IMR-90 (cell line): ENCODE measurements around the gene GPR107. TPM values are rescaled to one million over a fixed set of nuclear protein-coding genes. Genes with fewer than 3 reads are reported as not detected.

Experiments
- ATAC-seq: fragments of 200-7000 bp; cut with Tn5 transposase; 2 replicates; pipeline ENCODE4 v1.9.1; 2020; ENCODE audit warnings: low read depth, mild to moderate bottlenecking, moderate library complexity
- BruUV-seq: library from RNA; stranded (reverse); fragments of 400-500 nt; replicated peaks from 2 replicates; lab custom pipeline; 2021; lab: Mats Ljungman, UMichigan
- CTCF ChIA-PET: fragments of 300-600 bp; formaldehyde crosslinking; extraction: SDS; loops from one replicate; lab custom pipeline; 2021; ENCODE audit warnings: antibody characterized with exemption; lab: Yijun Ruan, JAX
- POLR2A ChIA-PET: fragments of 300-600 bp; sonication (Branson Sonifier 250); formaldehyde crosslinking; loops from one replicate; lab custom pipeline; 2022; ENCODE audit warnings: antibody characterized with exemption; ENCODE audit not compliant: unreplicated experiment; lab: Charles Lee
- DNase-seq: peaks from one replicate; pipeline ENCODE4 v3.0.0; 2013
- H2AFZ ChIP-seq: replicated peaks from 2 replicates; pipeline ENCODE3; 2013; ENCODE audit warnings: low read length, mild to moderate bottlenecking; ENCODE audit not compliant: poor library complexity
- H2AK5ac ChIP-seq: 2 replicates; pipeline ENCODE4 v1.6.1; 2013; ENCODE audit warnings: low read depth, low read length, inconsistent platforms
- H2AK9ac ChIP-seq: replicated peaks from 2 replicates; pipeline ENCODE3; 2013; ENCODE audit warnings: mild to moderate bottlenecking, low read depth, low read length, moderate library complexity; ENCODE audit not compliant: poor library complexity
- H2BK120ac ChIP-seq: 2 replicates; pipeline ENCODE4 v1.6.1; 2013; ENCODE audit warnings: low read depth, low read length, inconsistent platforms
- H2BK15ac ChIP-seq: 3 replicates; pipeline ENCODE4 v1.6.1; 2013; ENCODE audit warnings: low read depth, low read length, inconsistent platforms
- H2BK20ac ChIP-seq: 2 replicates; pipeline ENCODE4 v1.6.1; 2013; ENCODE audit warnings: low read depth, mild to moderate bottlenecking, inconsistent platforms, low read length, moderate library complexity
- H2BK5ac ChIP-seq: 2 replicates; pipeline ENCODE4 v1.6.1; 2013; ENCODE audit warnings: mild to moderate bottlenecking, low read depth, low read length, inconsistent platforms; ENCODE audit not compliant: poor library complexity, severe bottlenecking
- H3K14ac ChIP-seq: replicated peaks from 2 replicates; pipeline ENCODE4 v1.6.1; 2013; ENCODE audit warnings: low read depth, low read length, inconsistent platforms
- H3K18ac ChIP-seq: 2 replicates; pipeline ENCODE4 v1.6.1; 2013; ENCODE audit warnings: low read depth, low read length, control low read depth
- H3K23ac ChIP-seq: 2 replicates; pipeline ENCODE4 v1.6.1; 2013; ENCODE audit warnings: low read depth, low read length, inconsistent platforms
- H3K27ac ChIP-seq: 2 replicates; pipeline ENCODE4 v1.5.1; 2013; ENCODE audit warnings: mild to moderate bottlenecking, control low read depth, low read length; ENCODE audit not compliant: insufficient read depth
- H3K27me3 ChIP-seq: 2 replicates; pipeline ENCODE4 v1.6.1; 2013; ENCODE audit warnings: low read length; ENCODE audit not compliant: control insufficient read depth, insufficient read depth
- H3K36me3 ChIP-seq: 2 replicates; pipeline ENCODE4 v1.6.1; 2013; ENCODE audit warnings: low read length, mixed read lengths; ENCODE audit not compliant: control insufficient read depth, insufficient read depth
- H3K4ac ChIP-seq: 2 replicates; pipeline ENCODE4 v1.6.1; 2013; ENCODE audit warnings: low read depth, low read length, inconsistent platforms
- H3K4me1 ChIP-seq: 2 replicates; pipeline ENCODE4 v1.6.1; 2013; ENCODE audit warnings: low read length, mixed read lengths; ENCODE audit not compliant: control insufficient read depth, insufficient read depth
- H3K4me2 ChIP-seq: 2 replicates; pipeline ENCODE4 v1.6.1; 2013; ENCODE audit warnings: low read depth, mild to moderate bottlenecking, control low read depth, low read length, moderate library complexity
- H3K4me3 ChIP-seq: 2 replicates; pipeline ENCODE4 v1.5.1; 2013; ENCODE audit warnings: low read depth, mild to moderate bottlenecking, control low read depth, low read length, moderate library complexity; ENCODE audit not compliant: insufficient read depth
- H3K56ac ChIP-seq: 2 replicates; pipeline ENCODE4 v1.6.1; 2013; ENCODE audit warnings: low read length, inconsistent platforms; ENCODE audit not compliant: insufficient read depth; ENCODE audit errors: extremely low read depth
- H3K79me1 ChIP-seq, 2 experiments: 2 replicates each; pipeline ENCODE4 v1.6.1; 2013; ENCODE audit warnings: low read length in 2 of 2, inconsistent platforms in 1 of 2, low read depth in 1 of 2
- H3K9ac ChIP-seq: 2 replicates; pipeline ENCODE4 v1.6.1; 2013; ENCODE audit warnings: low read depth, low read length, control low read depth
- H3K9me1 ChIP-seq: 2 replicates; pipeline ENCODE4 v1.6.1; 2013; ENCODE audit warnings: low read length, inconsistent platforms; ENCODE audit not compliant: insufficient read depth
- H3K9me3 ChIP-seq: 2 replicates; pipeline ENCODE4 v1.6.1; 2013; ENCODE audit warnings: low read length; ENCODE audit not compliant: control insufficient read depth, insufficient read depth
- H4K20me1 ChIP-seq: 2 replicates; pipeline ENCODE4 v1.6.1; 2013; ENCODE audit warnings: low read length, inconsistent platforms; ENCODE audit not compliant: insufficient read depth
- H4K5ac ChIP-seq: 2 replicates; pipeline ENCODE4 v1.6.1; 2013; ENCODE audit warnings: mild to moderate bottlenecking, low read depth, low read length, control low read depth
- H4K8ac ChIP-seq, 2 experiments: 2 replicates each; pipeline ENCODE4 v1.6.1; 2013; ENCODE audit warnings: low read depth in 2 of 2, low read length in 2 of 2, control low read depth in 1 of 2, inconsistent platforms in 1 of 2
- H4K91ac ChIP-seq: 2 replicates; pipeline ENCODE4 v1.6.1; 2013; ENCODE audit warnings: low read depth, low read length, inconsistent platforms; ENCODE audit not compliant: insufficient read depth
- BHLHE40 ChIP-seq: fragments of 150-350 bp; IDR thresholded peaks from 2 replicates; pipeline ENCODE4 v1.6.1; 2016; ENCODE audit warnings: mild to moderate bottlenecking, low read depth, low read length
- CEBPB ChIP-seq: IDR thresholded peaks from 2 replicates; pipeline ENCODE4 v1.6.1; 2012; ENCODE audit warnings: low read depth, low read length, improper control_type of control experiment
- CHD1 ChIP-seq: IDR thresholded peaks from 2 replicates; pipeline ENCODE4 v1.6.1; 2012; ENCODE audit warnings: low read depth, low read length, improper control_type of control experiment
- CTCF ChIP-seq: conservative IDR thresholded peaks from 2 replicates; pipeline ENCODE4 v1.5.1; 2012; ENCODE audit warnings: mild to moderate bottlenecking, low read depth, low read length, improper control_type of control experiment
- FOS ChIP-seq: fragments of 150-350 bp; IDR thresholded peaks from 2 replicates; pipeline ENCODE4 v1.6.1; 2016; ENCODE audit warnings: low read depth, low read length
- MAZ ChIP-seq: IDR thresholded peaks from 2 replicates; pipeline ENCODE4 v1.6.1; 2012; ENCODE audit warnings: low read depth, mild to moderate bottlenecking, low read length, improper control_type of control experiment, moderate library complexity, borderline replicate concordance
- NFE2L2 ChIP-seq: fragments of 150-350 bp; IDR thresholded peaks from 2 replicates; pipeline ENCODE4 v1.6.1; 2016; ENCODE audit warnings: low read depth, mild to moderate bottlenecking, low read length
- POLR2A ChIP-seq: IDR thresholded peaks from 2 replicates; pipeline ENCODE4 v1.6.1; 2012; ENCODE audit warnings: mild to moderate bottlenecking, low read depth, low read length
- RAD21 ChIP-seq: IDR thresholded peaks from 2 replicates; pipeline ENCODE4 v1.6.1; 2012; ENCODE audit warnings: low read length, improper control_type of control experiment
- RCOR1 ChIP-seq: IDR thresholded peaks from 2 replicates; pipeline ENCODE4 v1.6.1; 2012; ENCODE audit warnings: mild to moderate bottlenecking, low read length, improper control_type of control experiment; ENCODE audit not compliant: insufficient replicate concordance
- RFX5 ChIP-seq: IDR thresholded peaks from 2 replicates; pipeline ENCODE4 v1.8.0; 2012; ENCODE audit warnings: low read depth, mild to moderate bottlenecking, low read length, moderate library complexity
- SMC3 ChIP-seq: fragments of 150-350 bp; IDR thresholded peaks from 2 replicates; pipeline ENCODE4 v1.6.1; 2016; ENCODE audit warnings: low read depth, mild to moderate bottlenecking, antibody characterized with exemption, low read length, moderate library complexity
- USF2 ChIP-seq: fragments of 150-350 bp; IDR thresholded peaks from 2 replicates; pipeline ENCODE4 v1.6.1; 2017; ENCODE audit warnings: mild to moderate bottlenecking, antibody characterized with exemption, low read length, low read depth
- WGBS, 2 experiments: methylation state at CpG; one replicate each; pipeline versions ENCODE4 v1.1.5 to v1.1.7; 2013; ENCODE audit warnings: missing lambda C conversion rate in 2 of 2; ENCODE audit not compliant: insufficient read length in 1 of 2; ENCODE audit errors: extremely low coverage in 2 of 2; 5-methylcytosine and 5-hydroxymethylcytosine counted together
- dilution Hi-C: fragments of 300-500 bp; cut with HindIII; formaldehyde crosslinking; loops from one replicate; pipeline ENCODE4 v1.14.3; 2018; ENCODE audit warnings: low sequenced_read_pairs; ENCODE audit not compliant: unreplicated experiment
- in situ Hi-C: fragments of 300-500 bp; cut with MboI; formaldehyde crosslinking; loops from 3 replicates; pipeline ENCODE4 v1.14.3; 2019; ENCODE audit warnings: low sequenced_read_pairs, inconsistent platforms, mixed read lengths
- intact Hi-C: fragments of 100-400 bp; cut with micrococcal nuclease; formaldehyde crosslinking; loops from 2 replicates; pipeline ENCODE4 v1.10.0; 2022
- polyA plus RNA-seq, 3 experiments: library from polyadenylated mRNA; depleted of rRNA; stranded (reverse); fragments of >200 nt; gene quantifications; 2 replicates each; pipeline ENCODE4 v1.2.3, GENCODE V29; 2012; ENCODE audit warnings: low replicate concordance in 1 of 3
- total RNA-seq: library from RNA; depleted of rRNA; stranded (reverse); fragments of >200 nt; gene quantifications from 2 replicates; pipeline ENCODE4 v1.2.3, GENCODE V29; 2012

The GPR107 gene
- total and polyA plus RNA-seq, 2 of the 4 experiments (the other 2 are of a cell fraction): 16.7 to 21.6 TPM

- peak overlapping the region; percentile 58 for H2BK20ac ChIP-seq
- H4K8ac ChIP-seq: peak overlapping the region; percentile 11 to 68; a peak in 3 of 4 replicates
- peak; percentile 97 for DNase-seq
- H3K18ac ChIP-seq: peak overlapping the region; percentile 31; the same call in 1 of the 2 replicates
- peak overlapping the region; percentile 56 for H2AK5ac ChIP-seq
- peaks cover 4% of the 10 kb centered on the region; the same call in 1 of the 2 replicates for H4K20me1 ChIP-seq
- no peak overlapping the region for H3K4me3 ChIP-seq
- in situ Hi-C loops: no loop called here
- H3K56ac ChIP-seq: 0 out of 2 replicates have a peak overlapping the region, but pooled peaks have one; percentile 25
- peak overlapping the region; percentile 86 for H3K4ac ChIP-seq
- H3K27ac ChIP-seq: peak overlapping the region; percentile 58
- H2BK120ac ChIP-seq: peak overlapping the region; percentile 76
- peak overlapping the region; percentile 43 for H3K23ac ChIP-seq
- H3K27me3 ChIP-seq: no peaks in the 10 kb centered on the region
- H3K14ac ChIP-seq: peak overlapping the region; percentile 57
- H3K9me1 ChIP-seq: peaks cover 24% of the 10 kb centered on the region
- peak overlapping the region; percentile 11 for H2AFZ ChIP-seq
- peak overlapping the region; percentile 88 for H2BK5ac ChIP-seq
- dilution Hi-C loops: no loop called here
- no peaks in the 10 kb centered on the region for H3K9me3 ChIP-seq
- no peak overlapping the region for H2AK9ac ChIP-seq
- ChIA-PET CTCF (no interaction called here), POLR2A (no interaction called here)
- 0% methylated on average over 1 of the region's 6 CpGs; no CpG with 5 or more reads in 1 of the 2 experiments for WGBS, 2 experiments
- peak overlapping the region; percentile 21; the same call in 1 of the 2 replicates for H3K4me2 ChIP-seq
- no peak overlapping the region for H3K9ac ChIP-seq
- peak; percentile 71 for ATAC-seq
- intact Hi-C loops: no loop called here
- H4K5ac ChIP-seq: peak overlapping the region; percentile 36; the same call in 1 of the 2 replicates
- TF ChIP-seq RFX5 (no peak), CTCF (no peak; the same call in 1 of the 2 replicates), RCOR1 (peak; percentile 4), CEBPB (no peak), FOS (no peak), NFE2L2 (no peak), BHLHE40 (peak; percentile 45; the same call in 1 of the 2 replicates), CHD1 (no peak), POLR2A (0 out of 2 replicates have a peak, but pooled peaks have one; percentile 5), USF2 (no peak), MAZ (no peak), SMC3 (no peak), RAD21 (peak; percentile 18; the same call in 1 of the 2 replicates)
- H4K91ac ChIP-seq: peak overlapping the region; percentile 68
- H3K36me3 ChIP-seq: peaks cover 7% of the 10 kb centered on the region
- peaks cover 17% of the 10 kb centered on the region for H3K4me1 ChIP-seq
- no TSS peak for BruUV-seq
- peaks cover 0 to 23% of the 10 kb centered on the region in 2 experiments for H3K79me1 ChIP-seq
- peak overlapping the region; percentile 28; the same call in 1 of the 3 replicates for H2BK15ac ChIP-seq
These were observed 85.1 kb downstream of the GPR107 start for GRCh38 chr9:130138791-130139190.
